T-helper 1 cell treated with Interleukin-12 subunit alpha and Interleukin-12 subunit beta and Interleukin-4 antibody, amounts not matched to agents 30 ng/mL and 1 ng/mL, for 36 hours (primary cell): ENCODE measurements around the gene ZFYVE28. TPM values are rescaled to one million over a fixed set of nuclear protein-coding genes. Genes with fewer than 3 reads are reported as not detected.

Source experiments
- intact Hi-C: fragments of 100-400 bp; cut with micrococcal nuclease; formaldehyde crosslinking; loops from one replicate; pipeline ENCODE4 v1.15.1; 2024
- total RNA-seq: library from RNA; stranded (reverse); gene quantifications from 2 replicates; pipeline ENCODE4 v1.2.3, GENCODE V29; 2022

ZFYVE28 gene
- total RNA-seq, 1 donor from 2014 or later = 21.6 TPM

- intact Hi-C loops = no loop called here
Measured at GRCh38 chr4:2292646-2293108, 125.8 kb downstream of the ZFYVE28 start.

- intact Hi-C loops = loop anchor here (1.0 to 2.0 kb wide), 2 partner anchors 29 to 50 kb away; partner anchors contain the start of genes HAUS3, MXD4 and POLN
Measured at GRCh38 chr4:2291705-2292645, 126.5 kb downstream of the ZFYVE28 start.

GRCh38 chr4:2290974-2291704 lies 127.3 kb downstream of the ZFYVE28 start:
- intact Hi-C loops = loop anchor here (1.0 to 2.0 kb wide), 2 partner anchors 28 to 49 kb away; partner anchors contain the start of genes HAUS3, MXD4 and POLN

GRCh38 chr4:2290488-2290887 lies 128.0 kb downstream of the ZFYVE28 start:
- intact Hi-C loops = loop anchor here (2.0 kb wide), 1 partner anchor 28 kb away; the partner anchor contains the start of gene MXD4

GRCh38 chr4:2289955-2290333 lies 128.5 kb downstream of the ZFYVE28 start:
- intact Hi-C loops = loop anchor here (2.0 to 10.0 kb wide), 2 partner anchors 27 to 65 kb away; partner anchors contain the start of gene MXD4

- intact Hi-C loops = loop anchor here (10.0 kb wide), 1 partner anchor 65 kb away; no protein-coding TSS in a partner anchor
Measured at GRCh38 chr4:2289311-2289954, 129.0 kb downstream of the ZFYVE28 start.

GRCh38 chr4:2288051-2288541 lies 130.3 kb downstream of the ZFYVE28 start:
- intact Hi-C loops = loop anchor here (10.0 kb wide), 1 partner anchor 67 kb away; no protein-coding TSS in a partner anchor

GRCh38 chr4:2287594-2287915 lies 130.9 kb downstream of the ZFYVE28 start:
- intact Hi-C loops = loop anchor here (10.0 kb wide), 1 partner anchor 67 kb away; no protein-coding TSS in a partner anchor

- intact Hi-C loops = loop anchor here (10.0 kb wide), 1 partner anchor 68 kb away; no protein-coding TSS in a partner anchor
Measured at GRCh38 chr4:2286904-2287593, 131.4 kb downstream of the ZFYVE28 start.

- intact Hi-C loops = loop anchor here (10.0 kb wide), 1 partner anchor 69 kb away; no protein-coding TSS in a partner anchor
Measured at GRCh38 chr4:2285613-2286381, 132.6 kb downstream of the ZFYVE28 start.

- intact Hi-C loops = loop anchor here (5.0 to 10.0 kb wide), 2 partner anchors 70 to 252 kb away; partner anchors contain the start of gene FAM193A
Measured at GRCh38 chr4:2284934-2285612, 133.4 kb downstream of the ZFYVE28 start.

- intact Hi-C loops = loop anchor here (5.0 to 10.0 kb wide), 2 partner anchors 70 to 253 kb away; partner anchors contain the start of gene FAM193A
Measured at GRCh38 chr4:2284161-2284933, 134.1 kb downstream of the ZFYVE28 start.

GRCh38 chr4:2283199-2283711 lies 135.2 kb downstream of the ZFYVE28 start:
- intact Hi-C loops = loop anchor here (2.0 to 10.0 kb wide), 3 partner anchors 72 to 254 kb away; partner anchors contain the start of genes FAM193A and RNF4

GRCh38 chr4:2281575-2282343 lies 136.7 kb downstream of the ZFYVE28 start:
- intact Hi-C loops = loop anchor here (1.0 to 10.0 kb wide), 8 partner anchors 19 to 411 kb away; partner anchors contain the start of genes FAM193A, HAUS3, MXD4 and POLN

- intact Hi-C loops = loop anchor here (5.0 to 10.0 kb wide), 2 partner anchors 74 to 257 kb away; partner anchors contain the start of gene FAM193A
Measured at GRCh38 chr4:2280531-2281300, 137.7 kb downstream of the ZFYVE28 start.

GRCh38 chr4:2277956-2278355 lies 140.5 kb downstream of the ZFYVE28 start:
- intact Hi-C loops = no loop called here
